Measurements from ENCODE around the gene CTU2. TPM values are rescaled to one million over a fixed set of nuclear protein-coding genes. Genes with fewer than 3 reads are reported as not detected.

CTU2 gene
- total RNA-seq, 1 experiment from 2014 or later: 24.8 TPM

GRCh38 chr16:88672776-88673175 lies 33.5 kb upstream of the CTU2 start:
- no peak overlapping the region for H3K27ac ChIP-seq (ENCODE audit: low read length)
- in situ Hi-C loops (cut with HindIII; ENCODE audit: low pct_unique_long_range_greater_than_20kb, low sequenced_read_pairs): no loop called here
- no peaks in the 10 kb centered on the region for H3K27me3 ChIP-seq (ENCODE audit: control insufficient read depth, insufficient read depth, low read length)
- ChIA-PET CTCF (no interaction called here), POLR2A (no interaction called here)
- BruUV-seq (replicated peaks): no TSS peak
- DNase-seq (ENCODE audit: low read depth, low spot score): no peak
- ATAC-seq: peak; percentile 59; the same call in 1 of the 2 replicates
- H3K36me3 ChIP-seq (ENCODE audit: control insufficient read depth, insufficient read depth, low read length): no peaks in the 10 kb centered on the region
- H3K4me3 ChIP-seq (ENCODE audit: low read depth in 2 of 2, low read length in 2 of 2): no peak overlapping the region
- TF ChIP-seq SIN3A (IDR thresholded peaks at IDR 0.05; ENCODE audit: borderline replicate concordance, insufficient read depth, low read depth, low read length) (no peak), REST (IDR thresholded peaks at IDR 0.05; ENCODE audit: insufficient read depth in 1 of 2, low read depth in 2 of 2, low read length in 1 of 2) (no peak), TCF7L2 (IDR thresholded peaks at IDR 0.05; ENCODE audit: low read depth, low read length) (no peak), CTCF (IDR thresholded peaks at IDR 0.05) (no peak; the same call in none of the 2 replicates), POLR2AphosphoS5 (IDR thresholded peaks at IDR 0.05; ENCODE audit: low read depth, low read length) (no peak)
- intact Hi-C loops (cut with micrococcal nuclease; ENCODE audit: unreplicated experiment): no loop called here
- H3K9me3 ChIP-seq (ENCODE audit: control insufficient read depth, insufficient read depth, low read depth, low read length): no peaks in the 10 kb centered on the region
- H3K4me1 ChIP-seq (ENCODE audit: control insufficient read depth, insufficient read depth, low read length): no peaks in the 10 kb centered on the region

GRCh38 chr16:88673716-88674379 lies 32.5 kb upstream of the CTU2 start:
- Histone ChIP-seq H3K27ac (ENCODE audit: low read length) (no peak overlapping the region), H3K36me3 (ENCODE audit: control insufficient read depth, insufficient read depth, low read length) (no peaks in the 10 kb centered on the region), H3K4me1 (ENCODE audit: control insufficient read depth, insufficient read depth, low read length) (no peaks in the 10 kb centered on the region), H3K9me3 (ENCODE audit: control insufficient read depth, insufficient read depth, low read depth, low read length) (no peaks in the 10 kb centered on the region), H3K4me3 (ENCODE audit: low read depth in 2 of 2, low read length in 2 of 2) (no peak overlapping the region), H3K27me3 (ENCODE audit: control insufficient read depth, insufficient read depth, low read length) (no peaks in the 10 kb centered on the region)
- BruUV-seq (replicated peaks): no TSS peak
- in situ Hi-C loops (cut with HindIII; ENCODE audit: low pct_unique_long_range_greater_than_20kb, low sequenced_read_pairs): no loop called here
- no peak for DNase-seq (ENCODE audit: low read depth, low spot score)
- ChIA-PET CTCF (no interaction called here), POLR2A (no interaction called here)
- TF ChIP-seq TCF7L2 (IDR thresholded peaks at IDR 0.05; ENCODE audit: low read depth, low read length) (no peak), SIN3A (IDR thresholded peaks at IDR 0.05; ENCODE audit: borderline replicate concordance, insufficient read depth, low read depth, low read length) (no peak), REST (IDR thresholded peaks at IDR 0.05; ENCODE audit: insufficient read depth in 1 of 2, low read depth in 2 of 2, low read length in 1 of 2) (no peak), POLR2AphosphoS5 (IDR thresholded peaks at IDR 0.05; ENCODE audit: low read depth, low read length) (no peak), CTCF (IDR thresholded peaks at IDR 0.05) (no peak)
- intact Hi-C loops (cut with micrococcal nuclease; ENCODE audit: unreplicated experiment): no loop called here
- ATAC-seq: no peak
